H9 (cell line): ENCODE results near the gene FRMD1. TPM values are rescaled to one million over a fixed set of nuclear protein-coding genes. Genes with fewer than 3 reads are reported as not detected.

Experiments
- DNase-seq: peaks from one replicate; pipeline ENCODE4 v3.0.0-alpha.2; 2017
- H2AFZ ChIP-seq: one replicate; pipeline ENCODE4 v1.6.1; 2013; ENCODE audit warnings: mild to moderate bottlenecking, low read length, control low read depth, moderate library complexity
- H2AK5ac ChIP-seq: 2 replicates; pipeline ENCODE4 v1.6.1; 2013; ENCODE audit warnings: low read length, control low read depth, mixed read lengths; ENCODE audit not compliant: insufficient read length
- H2BK120ac ChIP-seq: one replicate; pipeline ENCODE4 v1.6.1; 2013; ENCODE audit warnings: low read depth, mild to moderate bottlenecking, low read length, control low read depth, inconsistent platforms; ENCODE audit not compliant: poor library complexity, severe bottlenecking
- H2BK12ac ChIP-seq: 2 replicates; pipeline ENCODE4 v1.6.1; 2013; ENCODE audit warnings: low read length, control low read depth, mixed read lengths, low read depth; ENCODE audit not compliant: insufficient read length
- H2BK15ac ChIP-seq: 2 replicates; pipeline ENCODE4 v1.6.1; 2013; ENCODE audit warnings: low read depth, low read length, control low read depth
- H2BK20ac ChIP-seq: one replicate; pipeline ENCODE4 v1.6.1; 2013; ENCODE audit warnings: low read depth, mild to moderate bottlenecking, low read length, control low read depth, inconsistent platforms; ENCODE audit not compliant: poor library complexity, severe bottlenecking
- H2BK5ac ChIP-seq: 2 replicates; pipeline ENCODE4 v1.6.1; 2013; ENCODE audit warnings: low read length, control low read depth, mixed read lengths; ENCODE audit not compliant: insufficient read length
- H3K14ac ChIP-seq: 2 replicates; pipeline ENCODE4 v1.6.1; 2013; ENCODE audit warnings: low read length, control low read depth; ENCODE audit not compliant: insufficient read depth
- H3K18ac ChIP-seq: 2 replicates; pipeline ENCODE4 v1.6.1; 2013; ENCODE audit warnings: low read depth, mild to moderate bottlenecking, mixed read lengths, low read length, control low read depth; ENCODE audit not compliant: insufficient read length
- H3K23ac ChIP-seq: 2 replicates; pipeline ENCODE4 v1.6.1; 2013; ENCODE audit warnings: low read length, control low read depth, mixed read lengths, low read depth; ENCODE audit not compliant: insufficient read length
- H3K23me2 ChIP-seq: 2 replicates; pipeline ENCODE4 v1.6.1; 2013; ENCODE audit warnings: low read depth, mild to moderate bottlenecking, mixed read lengths, low read length, control low read depth; ENCODE audit not compliant: insufficient read length, poor library complexity, severe bottlenecking
- H3K27ac ChIP-seq: 2 replicates; pipeline ENCODE4 v1.5.1; 2013; ENCODE audit warnings: low read length, control low read depth, mixed read lengths, low read depth; ENCODE audit not compliant: insufficient read length
- H3K27me3 ChIP-seq: 2 replicates; pipeline ENCODE4 v1.6.1; 2013; ENCODE audit warnings: low read length, control low read depth, inconsistent platforms; ENCODE audit not compliant: insufficient read depth
- H3K4ac ChIP-seq: 2 replicates; pipeline ENCODE4 v1.6.1; 2013; ENCODE audit warnings: low read depth, mild to moderate bottlenecking, control low read depth, inconsistent platforms, low read length, moderate library complexity
- H3K4me1 ChIP-seq: 2 replicates; pipeline ENCODE4 v1.6.1; 2013; ENCODE audit warnings: low read length, control low read depth, inconsistent platforms; ENCODE audit not compliant: insufficient read depth
- H3K4me2 ChIP-seq: 2 replicates; pipeline ENCODE4 v1.6.1; 2013; ENCODE audit warnings: low read length, control low read depth, mixed read lengths; ENCODE audit not compliant: insufficient read length, insufficient read depth
- H3K56ac ChIP-seq: 2 replicates; pipeline ENCODE4 v1.6.1; 2013; ENCODE audit warnings: low read depth, mild to moderate bottlenecking, mixed read lengths, low read length, control low read depth; ENCODE audit not compliant: insufficient read length
- H3K79me1 ChIP-seq: 2 replicates; pipeline ENCODE4 v1.6.1; 2013; ENCODE audit warnings: low read depth, mild to moderate bottlenecking, moderate library complexity, low read length, control low read depth, inconsistent platforms; ENCODE audit not compliant: insufficient read depth, poor library complexity, severe bottlenecking
- H3K79me2 ChIP-seq: 2 replicates; pipeline ENCODE4 v1.6.1; 2013; ENCODE audit warnings: low read length, control low read depth, inconsistent platforms; ENCODE audit not compliant: insufficient read depth
- H3K9ac ChIP-seq: 2 replicates; pipeline ENCODE4 v1.6.1; 2013; ENCODE audit warnings: low read length, control low read depth, mixed read lengths; ENCODE audit not compliant: insufficient read length; ENCODE audit errors: extremely low read depth
- H3K9me3 ChIP-seq: one replicate; pipeline ENCODE4 v1.6.1; 2013; ENCODE audit warnings: low read depth, low read length, inconsistent platforms; ENCODE audit not compliant: control insufficient read depth
- H3T11ph ChIP-seq: one replicate; pipeline ENCODE4 v1.6.1; 2013; ENCODE audit warnings: mild to moderate bottlenecking, low read length, control low read depth, inconsistent platforms
- H4K20me1 ChIP-seq: one replicate; pipeline ENCODE4 v1.6.1; 2013; ENCODE audit not compliant: control insufficient read depth, insufficient read length, insufficient read depth
- H4K5ac ChIP-seq: 2 replicates; pipeline ENCODE4 v1.6.1; 2013; ENCODE audit warnings: low read depth, mild to moderate bottlenecking, mixed read lengths, low read length, control low read depth; ENCODE audit not compliant: insufficient read length
- H4K8ac ChIP-seq: replicated peaks from 2 replicates; pipeline ENCODE4 v1.6.1; 2013; ENCODE audit warnings: low read length, control low read depth, mixed read lengths, low read depth; ENCODE audit not compliant: insufficient read length
- H4K91ac ChIP-seq: 2 replicates; pipeline ENCODE4 v1.6.1; 2013; ENCODE audit warnings: low read depth, mild to moderate bottlenecking, moderate library complexity, mixed read lengths, low read length, control low read depth; ENCODE audit not compliant: insufficient read length
- H3K27ac Mint-ChIP-seq, 3 experiments: 2 replicates in 2 of 3; 3 replicates in 1 of 3; pipeline ENCODE4 v1.8.0; 2020 to 2021; ENCODE audit warnings: mixed read lengths in 3 of 3, mild to moderate bottlenecking in 1 of 3, moderate library complexity in 1 of 3
- H3K27me3 Mint-ChIP-seq: 2 replicates; pipeline ENCODE4 v1.8.0; 2021; ENCODE audit warnings: low read depth, mild to moderate bottlenecking, moderate library complexity, mixed read lengths
- H3K36me3 Mint-ChIP-seq, 3 experiments: 2 replicates in 2 of 3; 3 replicates in 1 of 3; pipeline ENCODE4 v1.8.0; 2020 to 2021; ENCODE audit warnings: low read depth in 3 of 3, mixed read lengths in 3 of 3; ENCODE audit not compliant: insufficient read depth in 1 of 3
- H3K4me1 Mint-ChIP-seq, 2 experiments: 2 replicates each; pipeline ENCODE4 v1.8.0; 2020; ENCODE audit warnings: mixed read lengths in 2 of 2
- H3K4me3 Mint-ChIP-seq, 2 experiments: 2 replicates in 1 of 2; 3 replicates in 1 of 2; pipeline ENCODE4 v1.8.0; 2020 to 2021; ENCODE audit warnings: mild to moderate bottlenecking in 2 of 2, mixed read lengths in 2 of 2, moderate library complexity in 1 of 2
- H3K9me3 Mint-ChIP-seq, 2 experiments: 2 replicates in 1 of 2; 3 replicates in 1 of 2; pipeline ENCODE4 v1.8.0; 2020; ENCODE audit warnings: mild to moderate bottlenecking in 2 of 2, mixed read lengths in 2 of 2, moderate library complexity in 1 of 2
- total RNA-seq: library from RNA; stranded (reverse); gene quantifications from 2 replicates; pipeline ENCODE4 v1.2.1, GENCODE V29; 2021
- TF ChIP-seq, protein P1 (sequence below): fragments of 200-600 bp; sonication (generic); conservative IDR thresholded peaks from 3 replicates; pipeline ENCODE4 v1.8.0; 2021; ENCODE audit warnings: antibody characterized with exemption, mild to moderate bottlenecking

The FRMD1 gene
- total RNA-seq, 1 experiment from 2014 or later: not detected

DNA sequence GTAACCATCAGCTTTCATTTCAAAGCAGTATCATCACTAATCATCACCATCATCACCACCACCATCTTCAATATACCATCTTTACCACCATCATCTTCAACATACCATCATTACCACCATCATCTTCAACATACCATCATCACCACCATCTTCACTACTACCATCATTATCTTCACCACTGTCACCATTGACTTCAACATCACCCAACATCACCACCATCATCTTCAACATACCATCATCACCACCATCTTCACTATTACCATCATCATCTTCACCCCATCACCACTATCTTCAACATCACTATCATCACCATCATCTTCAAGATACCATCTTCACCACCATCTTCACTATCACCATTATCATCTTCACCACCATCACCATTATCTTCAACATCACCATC is 40.5 kb upstream of the FRMD1 start:
- Histone ChIP-seq H2BK20ac (no peak overlapping the region), H3K4ac (no peak overlapping the region), H2AK5ac (no peak overlapping the region), H3K23me2 (no peaks in the 10 kb centered on the region), H3K23ac (no peak overlapping the region), H3K4me1 (no peaks in the 10 kb centered on the region), H3K9ac (no peak overlapping the region), H4K8ac (no peak overlapping the region), H3K4me2 (no peak overlapping the region), H3K27ac (no peak overlapping the region), H3T11ph (no peak overlapping the region), H2BK120ac (no peak overlapping the region), H3K56ac (no peak overlapping the region), H3K27me3 (no peaks in the 10 kb centered on the region), H4K91ac (no peak overlapping the region), H3K9me3 (no peaks in the 10 kb centered on the region), H4K5ac (no peak overlapping the region), H2BK15ac (no peak overlapping the region), H3K79me2 (no peaks in the 10 kb centered on the region), H3K79me1 (no peaks in the 10 kb centered on the region), H4K20me1 (no peaks in the 10 kb centered on the region), H2BK12ac (no peak overlapping the region), H3K18ac (no peak overlapping the region), H2BK5ac (no peak overlapping the region), H3K14ac (no peak overlapping the region), H2AFZ (no peak overlapping the region)
- Mint-ChIP-seq H3K4me3 (no peak overlapping the region), H3K27me3 (peaks cover 8% of the 10 kb centered on the region; the same call in 1 of the 2 replicates), H3K36me3 (peaks cover 0 to 4% (median 3%) of the 10 kb centered on the region in 3 experiments; a peak in 2 of 7 replicates), H3K27ac (no peak overlapping the region), H3K9me3 (peaks cover 3% of the 10 kb centered on the region in 2 experiments; a peak in 4 of 5 replicates), H3K4me1 (peaks cover 21 to 29% of the 10 kb centered on the region in 2 experiments)
- DNase-seq: no peak
- TF ChIP-seq, protein P1, sequence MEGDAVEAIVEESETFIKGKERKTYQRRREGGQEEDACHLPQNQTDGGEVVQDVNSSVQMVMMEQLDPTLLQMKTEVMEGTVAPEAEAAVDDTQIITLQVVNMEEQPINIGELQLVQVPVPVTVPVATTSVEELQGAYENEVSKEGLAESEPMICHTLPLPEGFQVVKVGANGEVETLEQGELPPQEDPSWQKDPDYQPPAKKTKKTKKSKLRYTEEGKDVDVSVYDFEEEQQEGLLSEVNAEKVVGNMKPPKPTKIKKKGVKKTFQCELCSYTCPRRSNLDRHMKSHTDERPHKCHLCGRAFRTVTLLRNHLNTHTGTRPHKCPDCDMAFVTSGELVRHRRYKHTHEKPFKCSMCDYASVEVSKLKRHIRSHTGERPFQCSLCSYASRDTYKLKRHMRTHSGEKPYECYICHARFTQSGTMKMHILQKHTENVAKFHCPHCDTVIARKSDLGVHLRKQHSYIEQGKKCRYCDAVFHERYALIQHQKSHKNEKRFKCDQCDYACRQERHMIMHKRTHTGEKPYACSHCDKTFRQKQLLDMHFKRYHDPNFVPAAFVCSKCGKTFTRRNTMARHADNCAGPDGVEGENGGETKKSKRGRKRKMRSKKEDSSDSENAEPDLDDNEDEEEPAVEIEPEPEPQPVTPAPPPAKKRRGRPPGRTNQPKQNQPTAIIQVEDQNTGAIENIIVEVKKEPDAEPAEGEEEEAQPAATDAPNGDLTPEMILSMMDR: no peak
